IMR-90 (cell line): Measurements from ENCODE around the gene GUCA1C. TPM values are rescaled to one million over a fixed set of nuclear protein-coding genes. Genes with fewer than 3 reads are reported as not detected.

Experiments used
- ATAC-seq: fragments of 200-7000 bp; cut with Tn5 transposase; 2 replicates; pipeline ENCODE4 v1.9.1; 2020; ENCODE audit warnings: low read depth, mild to moderate bottlenecking, moderate library complexity
- BruUV-seq: library from RNA; stranded (reverse); fragments of 400-500 nt; replicated peaks from 2 replicates; lab custom pipeline; 2021; lab: Mats Ljungman, UMichigan
- CTCF ChIA-PET: fragments of 300-600 bp; formaldehyde crosslinking; extraction: SDS; loops from one replicate; lab custom pipeline; 2021; ENCODE audit warnings: antibody characterized with exemption; lab: Yijun Ruan, JAX
- POLR2A ChIA-PET: fragments of 300-600 bp; sonication (Branson Sonifier 250); formaldehyde crosslinking; loops from one replicate; lab custom pipeline; 2022; ENCODE audit warnings: antibody characterized with exemption; ENCODE audit not compliant: unreplicated experiment; lab: Charles Lee
- DNase-seq: peaks from one replicate; pipeline ENCODE4 v3.0.0; 2013
- H2AFZ ChIP-seq: replicated peaks from 2 replicates; pipeline ENCODE3; 2013; ENCODE audit warnings: low read length, mild to moderate bottlenecking; ENCODE audit not compliant: poor library complexity
- H2AK5ac ChIP-seq: 2 replicates; pipeline ENCODE4 v1.6.1; 2013; ENCODE audit warnings: low read depth, low read length, inconsistent platforms
- H2AK9ac ChIP-seq: replicated peaks from 2 replicates; pipeline ENCODE3; 2013; ENCODE audit warnings: mild to moderate bottlenecking, low read depth, low read length, moderate library complexity; ENCODE audit not compliant: poor library complexity
- H2BK120ac ChIP-seq: 2 replicates; pipeline ENCODE4 v1.6.1; 2013; ENCODE audit warnings: low read depth, low read length, inconsistent platforms
- H2BK15ac ChIP-seq: 3 replicates; pipeline ENCODE4 v1.6.1; 2013; ENCODE audit warnings: low read depth, low read length, inconsistent platforms
- H2BK20ac ChIP-seq: 2 replicates; pipeline ENCODE4 v1.6.1; 2013; ENCODE audit warnings: low read depth, mild to moderate bottlenecking, inconsistent platforms, low read length, moderate library complexity
- H2BK5ac ChIP-seq: 2 replicates; pipeline ENCODE4 v1.6.1; 2013; ENCODE audit warnings: mild to moderate bottlenecking, low read depth, low read length, inconsistent platforms; ENCODE audit not compliant: poor library complexity, severe bottlenecking
- H3K14ac ChIP-seq: replicated peaks from 2 replicates; pipeline ENCODE4 v1.6.1; 2013; ENCODE audit warnings: low read depth, low read length, inconsistent platforms
- H3K18ac ChIP-seq: 2 replicates; pipeline ENCODE4 v1.6.1; 2013; ENCODE audit warnings: low read depth, low read length, control low read depth
- H3K23ac ChIP-seq: 2 replicates; pipeline ENCODE4 v1.6.1; 2013; ENCODE audit warnings: low read depth, low read length, inconsistent platforms
- H3K27ac ChIP-seq: 2 replicates; pipeline ENCODE4 v1.5.1; 2013; ENCODE audit warnings: mild to moderate bottlenecking, control low read depth, low read length; ENCODE audit not compliant: insufficient read depth
- H3K27me3 ChIP-seq: 2 replicates; pipeline ENCODE4 v1.6.1; 2013; ENCODE audit warnings: low read length; ENCODE audit not compliant: control insufficient read depth, insufficient read depth
- H3K36me3 ChIP-seq: 2 replicates; pipeline ENCODE4 v1.6.1; 2013; ENCODE audit warnings: low read length, mixed read lengths; ENCODE audit not compliant: control insufficient read depth, insufficient read depth
- H3K4ac ChIP-seq: 2 replicates; pipeline ENCODE4 v1.6.1; 2013; ENCODE audit warnings: low read depth, low read length, inconsistent platforms
- H3K4me1 ChIP-seq: 2 replicates; pipeline ENCODE4 v1.6.1; 2013; ENCODE audit warnings: low read length, mixed read lengths; ENCODE audit not compliant: control insufficient read depth, insufficient read depth
- H3K4me2 ChIP-seq: 2 replicates; pipeline ENCODE4 v1.6.1; 2013; ENCODE audit warnings: low read depth, mild to moderate bottlenecking, control low read depth, low read length, moderate library complexity
- H3K4me3 ChIP-seq: 2 replicates; pipeline ENCODE4 v1.5.1; 2013; ENCODE audit warnings: low read depth, mild to moderate bottlenecking, control low read depth, low read length, moderate library complexity; ENCODE audit not compliant: insufficient read depth
- H3K56ac ChIP-seq: 2 replicates; pipeline ENCODE4 v1.6.1; 2013; ENCODE audit warnings: low read length, inconsistent platforms; ENCODE audit not compliant: insufficient read depth; ENCODE audit errors: extremely low read depth
- H3K79me1 ChIP-seq, 2 experiments: 2 replicates each; pipeline ENCODE4 v1.6.1; 2013; ENCODE audit warnings: low read length in 2 of 2, inconsistent platforms in 1 of 2, low read depth in 1 of 2
- H3K9ac ChIP-seq: 2 replicates; pipeline ENCODE4 v1.6.1; 2013; ENCODE audit warnings: low read depth, low read length, control low read depth
- H3K9me1 ChIP-seq: 2 replicates; pipeline ENCODE4 v1.6.1; 2013; ENCODE audit warnings: low read length, inconsistent platforms; ENCODE audit not compliant: insufficient read depth
- H3K9me3 ChIP-seq: 2 replicates; pipeline ENCODE4 v1.6.1; 2013; ENCODE audit warnings: low read length; ENCODE audit not compliant: control insufficient read depth, insufficient read depth
- H4K20me1 ChIP-seq: 2 replicates; pipeline ENCODE4 v1.6.1; 2013; ENCODE audit warnings: low read length, inconsistent platforms; ENCODE audit not compliant: insufficient read depth
- H4K5ac ChIP-seq: 2 replicates; pipeline ENCODE4 v1.6.1; 2013; ENCODE audit warnings: mild to moderate bottlenecking, low read depth, low read length, control low read depth
- H4K8ac ChIP-seq, 2 experiments: 2 replicates each; pipeline ENCODE4 v1.6.1; 2013; ENCODE audit warnings: low read depth in 2 of 2, low read length in 2 of 2, control low read depth in 1 of 2, inconsistent platforms in 1 of 2
- H4K91ac ChIP-seq: 2 replicates; pipeline ENCODE4 v1.6.1; 2013; ENCODE audit warnings: low read depth, low read length, inconsistent platforms; ENCODE audit not compliant: insufficient read depth
- BHLHE40 ChIP-seq: fragments of 150-350 bp; IDR thresholded peaks from 2 replicates; pipeline ENCODE4 v1.6.1; 2016; ENCODE audit warnings: mild to moderate bottlenecking, low read depth, low read length
- CHD1 ChIP-seq: IDR thresholded peaks from 2 replicates; pipeline ENCODE4 v1.6.1; 2012; ENCODE audit warnings: low read depth, low read length, improper control_type of control experiment
- MXI1 ChIP-seq: IDR thresholded peaks from 2 replicates; pipeline ENCODE4 v1.6.1; 2012; ENCODE audit warnings: low read depth, mild to moderate bottlenecking, low read length, moderate library complexity, borderline replicate concordance
- RAD21 ChIP-seq: IDR thresholded peaks from 2 replicates; pipeline ENCODE4 v1.6.1; 2012; ENCODE audit warnings: low read length, improper control_type of control experiment
- RCOR1 ChIP-seq: IDR thresholded peaks from 2 replicates; pipeline ENCODE4 v1.6.1; 2012; ENCODE audit warnings: mild to moderate bottlenecking, low read length, improper control_type of control experiment; ENCODE audit not compliant: insufficient replicate concordance
- USF2 ChIP-seq: fragments of 150-350 bp; IDR thresholded peaks from 2 replicates; pipeline ENCODE4 v1.6.1; 2017; ENCODE audit warnings: mild to moderate bottlenecking, antibody characterized with exemption, low read length, low read depth
- WGBS, 2 experiments: methylation state at CpG; one replicate each; pipeline versions ENCODE4 v1.1.5 to v1.1.7; 2013; ENCODE audit warnings: missing lambda C conversion rate in 2 of 2; ENCODE audit not compliant: insufficient read length in 1 of 2; ENCODE audit errors: extremely low coverage in 2 of 2; 5-methylcytosine and 5-hydroxymethylcytosine counted together
- dilution Hi-C: fragments of 300-500 bp; cut with HindIII; formaldehyde crosslinking; loops from one replicate; pipeline ENCODE4 v1.14.3; 2018; ENCODE audit warnings: low sequenced_read_pairs; ENCODE audit not compliant: unreplicated experiment
- in situ Hi-C: fragments of 300-500 bp; cut with MboI; formaldehyde crosslinking; loops from 3 replicates; pipeline ENCODE4 v1.14.3; 2019; ENCODE audit warnings: low sequenced_read_pairs, inconsistent platforms, mixed read lengths
- intact Hi-C: fragments of 100-400 bp; cut with micrococcal nuclease; formaldehyde crosslinking; loops from 2 replicates; pipeline ENCODE4 v1.10.0; 2022
- polyA plus RNA-seq, 3 experiments: library from polyadenylated mRNA; depleted of rRNA; stranded (reverse); fragments of >200 nt; gene quantifications; 2 replicates each; pipeline ENCODE4 v1.2.3, GENCODE V29; 2012; ENCODE audit warnings: low replicate concordance in 1 of 3
- total RNA-seq: library from RNA; depleted of rRNA; stranded (reverse); fragments of >200 nt; gene quantifications from 2 replicates; pipeline ENCODE4 v1.2.3, GENCODE V29; 2012

Gene GUCA1C
- total and polyA plus RNA-seq, 2 of the 4 experiments (the other 2 are of a cell fraction), result not detected

GRCh38 chr3:108946292-108947285 is 7.1 kb downstream of the GUCA1C start:
- in situ Hi-C loops, result no loop called here

More at GRCh38 chr3:108946292-108947285, 7.1 kb downstream of the GUCA1C start:
- no peak overlapping the region for H3K27ac ChIP-seq
- peak; percentile 51 for DNase-seq
- no peak overlapping the region for H3K14ac ChIP-seq
- no peak overlapping the region for H4K5ac ChIP-seq
- H2AK5ac ChIP-seq, result no peak overlapping the region
- H3K9ac ChIP-seq, result no peak overlapping the region
- ATAC-seq, result no peak; the same call in 1 of the 2 replicates
- no peak overlapping the region for H3K18ac ChIP-seq
- no CpG with 5 or more reads among the region's 11 CpGs for WGBS, 2 experiments
- H2BK15ac ChIP-seq, result no peak overlapping the region
- H2BK120ac ChIP-seq, result no peak overlapping the region
- H4K91ac ChIP-seq, result no peak overlapping the region
- H2BK5ac ChIP-seq, result no peak overlapping the region
- ChIA-PET CTCF (interaction anchor here (0.5 kb wide), 1 partner anchor 98 kb away, joined by 3 read pairs; no protein-coding TSS in a partner anchor), POLR2A (interaction anchor here (0.6 kb wide), 2 partner anchors 75 to 1861 kb away, joined by 11 to 14 read pairs; no protein-coding TSS in a partner anchor)
- no peaks in the 10 kb centered on the region for H3K27me3 ChIP-seq
- intact Hi-C loops (no loop called here), dilution Hi-C loops (no loop called here)
- H3K4me3 ChIP-seq, result no peak overlapping the region
- H3K79me1 ChIP-seq, result no peaks in the 10 kb centered on the region
- TF ChIP-seq CHD1 (no peak), MXI1 (no peak), RAD21 (no peak), BHLHE40 (no peak), USF2 (no peak), RCOR1 (no peak)
- no peak overlapping the region for H2AFZ ChIP-seq
- no peak overlapping the region for H3K4me2 ChIP-seq
- no peak overlapping the region for H4K8ac ChIP-seq
- no peak overlapping the region for H3K4ac ChIP-seq
- H3K23ac ChIP-seq, result no peak overlapping the region
- H3K56ac ChIP-seq, result no peak overlapping the region
- no peaks in the 10 kb centered on the region for H3K9me3 ChIP-seq
- H2BK20ac ChIP-seq, result no peak overlapping the region
- H3K36me3 ChIP-seq, result no peaks in the 10 kb centered on the region
- H4K20me1 ChIP-seq, result no peaks in the 10 kb centered on the region
- BruUV-seq, result no TSS peak
- no peaks in the 10 kb centered on the region for H3K9me1 ChIP-seq
- H3K4me1 ChIP-seq, result no peaks in the 10 kb centered on the region
- H2AK9ac ChIP-seq, result no peak overlapping the region
